Calu3 (cell line): Measurements from ENCODE around the gene WDR5B. TPM values are rescaled to one million over a fixed set of nuclear protein-coding genes. Genes with fewer than 3 reads are reported as not detected.

Experiments
- BruUV-seq: library from RNA; stranded (reverse); fragments of 400-500 nt; replicated peaks from 2 replicates; lab custom pipeline; 2021; lab: Mats Ljungman, UMichigan
- CTCF ChIA-PET: fragments of 300-600 bp; sonication (Branson Sonifier 250); formaldehyde crosslinking; loops from one replicate; lab custom pipeline; 2022; ENCODE audit warnings: antibody characterized with exemption; lab: Charles Lee
- DNase-seq: peaks from one replicate; pipeline ENCODE4 v3.0.0; 2022
- H3K27ac Mint-ChIP-seq: one replicate; pipeline ENCODE4 v1.8.0; 2022; ENCODE audit warnings: mixed read lengths; ENCODE audit not compliant: unreplicated experiment
- H3K27me3 Mint-ChIP-seq: one replicate; pipeline ENCODE4 v1.8.0; 2022; ENCODE audit warnings: mixed read lengths; ENCODE audit not compliant: unreplicated experiment
- H3K36me3 Mint-ChIP-seq: one replicate; pipeline ENCODE4 v1.8.0; 2022; ENCODE audit warnings: mild to moderate bottlenecking, moderate library complexity, mixed read lengths; ENCODE audit not compliant: insufficient read depth, unreplicated experiment
- H3K4me1 Mint-ChIP-seq: one replicate; pipeline ENCODE4 v1.8.0; 2022; ENCODE audit warnings: mild to moderate bottlenecking, low read depth, mixed read lengths; ENCODE audit not compliant: unreplicated experiment
- H3K4me3 Mint-ChIP-seq: one replicate; pipeline ENCODE4 v1.8.0; 2022; ENCODE audit warnings: mild to moderate bottlenecking, low read depth, moderate library complexity, mixed read lengths; ENCODE audit not compliant: unreplicated experiment
- H3K9me3 Mint-ChIP-seq: one replicate; pipeline ENCODE4 v1.8.0; 2022; ENCODE audit warnings: low read depth, mixed read lengths; ENCODE audit not compliant: unreplicated experiment
- intact Hi-C: fragments of 100-400 bp; cut with micrococcal nuclease; formaldehyde crosslinking; loops from one replicate; pipeline ENCODE4 v1.10.0; 2022; ENCODE audit not compliant: unreplicated experiment
- total RNA-seq: library from RNA; stranded (reverse); gene quantifications from 2 replicates; pipeline ENCODE4 v1.2.3, GENCODE V29; 2022
- TF ChIP-seq, protein P1 (sequence below): fragments of 200-600 bp; IDR thresholded peaks from one replicate; pipeline ENCODE4 v1.8.0; 2022; ENCODE audit warnings: antibody characterized with exemption; ENCODE audit not compliant: unreplicated experiment

WDR5B gene
- total RNA-seq, 1 experiment from 2014 or later = 7.9 TPM

DNA sequence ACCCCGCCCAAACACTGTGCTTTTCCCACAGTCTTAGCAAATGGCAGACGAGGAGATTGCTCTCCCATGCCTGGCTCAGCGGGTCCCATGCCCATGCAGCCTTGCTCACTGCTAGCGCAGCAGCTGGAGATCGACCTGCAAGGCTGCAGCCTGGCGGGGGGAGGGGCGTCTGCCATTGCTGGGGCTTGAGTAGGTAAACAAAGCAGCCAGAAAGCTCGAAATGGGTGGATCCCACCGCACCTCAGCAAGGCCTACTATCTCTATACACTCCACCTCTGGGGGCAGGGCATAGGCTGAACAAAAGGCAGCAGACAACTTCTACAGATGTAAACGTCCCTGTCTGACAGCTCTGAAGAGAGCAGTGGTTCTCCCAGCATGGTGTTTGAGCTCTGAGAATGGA, 27.2 kb upstream of the WDR5B start:
- TF ChIP-seq, protein P1, sequence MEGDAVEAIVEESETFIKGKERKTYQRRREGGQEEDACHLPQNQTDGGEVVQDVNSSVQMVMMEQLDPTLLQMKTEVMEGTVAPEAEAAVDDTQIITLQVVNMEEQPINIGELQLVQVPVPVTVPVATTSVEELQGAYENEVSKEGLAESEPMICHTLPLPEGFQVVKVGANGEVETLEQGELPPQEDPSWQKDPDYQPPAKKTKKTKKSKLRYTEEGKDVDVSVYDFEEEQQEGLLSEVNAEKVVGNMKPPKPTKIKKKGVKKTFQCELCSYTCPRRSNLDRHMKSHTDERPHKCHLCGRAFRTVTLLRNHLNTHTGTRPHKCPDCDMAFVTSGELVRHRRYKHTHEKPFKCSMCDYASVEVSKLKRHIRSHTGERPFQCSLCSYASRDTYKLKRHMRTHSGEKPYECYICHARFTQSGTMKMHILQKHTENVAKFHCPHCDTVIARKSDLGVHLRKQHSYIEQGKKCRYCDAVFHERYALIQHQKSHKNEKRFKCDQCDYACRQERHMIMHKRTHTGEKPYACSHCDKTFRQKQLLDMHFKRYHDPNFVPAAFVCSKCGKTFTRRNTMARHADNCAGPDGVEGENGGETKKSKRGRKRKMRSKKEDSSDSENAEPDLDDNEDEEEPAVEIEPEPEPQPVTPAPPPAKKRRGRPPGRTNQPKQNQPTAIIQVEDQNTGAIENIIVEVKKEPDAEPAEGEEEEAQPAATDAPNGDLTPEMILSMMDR = no peak
- CTCF ChIA-PET = no interaction called here
- BruUV-seq = no TSS peak

DNA sequence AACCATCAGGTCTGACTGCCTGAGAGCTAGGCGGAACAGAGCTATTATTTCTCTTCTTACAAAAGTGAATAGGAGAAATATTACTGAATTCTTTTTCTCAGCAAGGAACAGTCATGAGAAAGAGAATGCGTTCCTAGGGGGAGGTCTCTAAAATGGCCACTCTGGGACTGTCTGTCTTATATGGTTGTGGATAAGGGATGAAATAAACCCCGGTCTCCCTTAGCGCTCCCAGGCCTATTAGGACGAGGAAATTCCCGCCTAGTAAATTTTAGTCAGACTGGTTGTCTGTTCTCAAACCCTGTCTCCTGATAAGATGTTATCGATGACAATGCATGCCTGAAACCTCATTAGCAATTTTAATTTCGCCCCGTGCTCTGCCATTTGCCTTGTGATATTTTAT, 20.1 kb upstream of the WDR5B start:
- Mint-ChIP-seq H3K36me3 (peaks cover 30% of the 10 kb centered on the region), H3K27ac (no peak overlapping the region), H3K27me3 (no peaks in the 10 kb centered on the region), H3K9me3 (no peaks in the 10 kb centered on the region), H3K4me1 (no peaks in the 10 kb centered on the region), H3K4me3 (no peak overlapping the region)
- intact Hi-C loops = no loop called here
- BruUV-seq = no TSS peak
- TF ChIP-seq, protein P1 = no peak
- CTCF ChIA-PET = no interaction called here
- no peak for DNase-seq

More for the DNA sequence above, 27.2 kb upstream of the WDR5B start:
- Mint-ChIP-seq H3K36me3 (peaks cover 40% of the 10 kb centered on the region), H3K9me3 (no peaks in the 10 kb centered on the region), H3K27ac (peak overlapping the region; percentile 93), H3K4me1 (peaks cover 26% of the 10 kb centered on the region), H3K4me3 (peak overlapping the region; percentile 56), H3K27me3 (no peaks in the 10 kb centered on the region)
- DNase-seq = peak; percentile 7
- intact Hi-C loops = no loop called here

DNA sequence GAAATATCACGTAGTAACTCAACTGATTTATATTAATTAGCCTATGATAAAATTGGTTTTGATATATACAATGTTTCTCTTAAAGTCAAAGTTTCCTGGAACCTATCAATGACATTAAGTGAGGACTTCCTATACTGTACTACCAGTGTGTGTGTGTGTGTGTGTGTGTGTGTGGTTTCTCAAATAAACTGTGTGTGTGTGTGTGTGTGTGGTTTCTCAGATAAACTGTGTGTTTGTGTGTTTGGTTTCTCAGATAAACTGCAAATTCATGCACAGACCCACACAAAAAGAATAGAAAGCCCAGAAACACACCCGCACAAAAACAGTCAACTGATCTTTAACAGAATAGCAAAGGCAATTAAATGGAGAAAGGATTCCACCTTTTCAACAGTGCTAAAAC, 14.5 kb upstream of the WDR5B start:
- CTCF ChIA-PET = interaction anchor here (0.7 kb wide), 1 partner anchor 621 kb away, joined by 3 read pairs; no protein-coding TSS in a partner anchor
- no TSS peak for BruUV-seq
- DNase-seq = no peak
- Mint-ChIP-seq H3K9me3 (no peaks in the 10 kb centered on the region), H3K27me3 (no peaks in the 10 kb centered on the region), H3K4me1 (no peaks in the 10 kb centered on the region), H3K27ac (no peak overlapping the region), H3K4me3 (no peak overlapping the region), H3K36me3 (peaks cover 31% of the 10 kb centered on the region)
- intact Hi-C loops = no loop called here
- TF ChIP-seq, protein P1 = no peak

DNA sequence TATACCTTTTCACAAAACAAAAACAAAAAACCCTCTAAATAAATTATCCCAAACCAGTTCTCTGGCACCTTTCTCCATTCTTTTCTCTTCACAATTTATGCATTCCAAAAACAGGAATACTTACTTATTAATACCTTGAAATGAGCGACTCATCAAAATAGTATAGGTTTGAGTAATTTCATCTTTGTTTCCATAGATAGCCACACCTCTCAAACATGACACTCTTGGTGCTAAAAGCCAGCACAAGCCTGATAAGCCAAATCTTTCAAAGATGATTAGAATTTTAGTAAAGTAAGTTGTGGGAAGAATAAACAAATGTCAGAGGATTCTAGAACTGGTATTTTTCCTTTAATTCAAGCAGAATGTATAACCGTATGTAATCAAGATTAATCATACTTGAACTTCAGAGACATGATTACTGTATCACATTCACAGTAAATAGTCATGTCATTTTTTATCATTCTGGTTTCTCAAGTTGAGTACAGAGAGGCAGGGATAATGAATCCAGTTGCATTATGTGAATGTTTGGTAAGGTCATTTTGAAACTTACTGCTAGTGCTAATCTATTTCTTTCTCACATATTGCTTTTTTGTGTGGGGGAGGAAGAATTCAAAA, 12.1 kb upstream of the WDR5B start:
- Mint-ChIP-seq H3K27me3 (no peaks in the 10 kb centered on the region), H3K36me3 (peaks cover 38% of the 10 kb centered on the region), H3K4me1 (no peaks in the 10 kb centered on the region), H3K9me3 (no peaks in the 10 kb centered on the region), H3K4me3 (no peak overlapping the region), H3K27ac (peak overlapping the region; percentile 71)
- no peak for DNase-seq
- BruUV-seq = no TSS peak
- CTCF ChIA-PET = no interaction called here
- intact Hi-C loops = no loop called here
- TF ChIP-seq, protein P1 = no peak
